Medulla oblongata (tissue), 1 donor: ENCODE measurements around the gene UBN2.
A peak's percentile ranks its signal among the peaks of the same experiment; 100 is the strongest.
"Not testable (repeated sequence)": the region's sequence is repeated elsewhere in the genome, so short reads cannot be mapped to it uniquely, and the experiment has no call there.

ENCODE experiments used
- DNase-seq: peaks from one replicate; pipeline ENCODE4 v3.0.0-alpha.2; 2015; ENCODE audit errors: extremely low spot score

The UBN2 gene

DNA sequence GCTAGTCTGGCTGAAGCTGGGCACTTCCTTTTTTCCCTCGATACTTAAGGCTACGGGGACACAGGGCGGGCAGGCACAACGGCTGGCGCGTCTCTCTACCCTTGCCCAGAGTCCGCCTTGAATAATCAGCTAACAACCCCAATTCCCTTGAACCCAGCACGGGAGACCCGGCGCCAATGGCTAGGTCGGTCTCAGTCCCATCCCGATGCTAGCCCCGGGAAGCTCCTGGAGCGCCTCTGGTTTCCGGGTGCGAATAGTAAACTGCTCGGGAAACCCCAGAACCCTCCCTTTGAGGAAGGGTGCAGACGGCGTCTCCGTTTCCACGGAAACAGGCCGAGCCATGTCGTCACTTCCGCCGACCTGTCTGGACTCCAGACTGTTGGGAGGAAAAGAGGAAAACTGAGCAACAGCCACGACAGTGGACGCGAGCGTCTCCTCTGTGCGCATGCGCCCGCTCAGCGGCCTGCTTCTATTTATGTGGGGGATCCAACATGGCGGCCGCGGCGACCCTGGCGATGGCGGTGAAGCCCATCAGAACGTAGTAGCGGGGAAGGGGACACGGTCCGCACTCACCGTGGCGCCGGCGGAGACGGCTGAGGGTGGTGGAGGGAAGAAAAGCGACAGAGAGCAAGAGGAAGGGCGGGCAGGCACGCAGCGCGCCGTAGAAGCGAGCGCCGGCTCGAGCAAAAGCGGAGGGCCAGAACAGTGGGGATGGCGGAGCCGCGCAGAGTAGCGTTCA lies at the start of gene UBN2:
TSS of gene UBN2 (plus strand) at position 464 of the 739 bp plus-strand sequence. CDS start at position 712, 248 bp downstream.
- DNase-seq = peak; percentile 99

DNA sequence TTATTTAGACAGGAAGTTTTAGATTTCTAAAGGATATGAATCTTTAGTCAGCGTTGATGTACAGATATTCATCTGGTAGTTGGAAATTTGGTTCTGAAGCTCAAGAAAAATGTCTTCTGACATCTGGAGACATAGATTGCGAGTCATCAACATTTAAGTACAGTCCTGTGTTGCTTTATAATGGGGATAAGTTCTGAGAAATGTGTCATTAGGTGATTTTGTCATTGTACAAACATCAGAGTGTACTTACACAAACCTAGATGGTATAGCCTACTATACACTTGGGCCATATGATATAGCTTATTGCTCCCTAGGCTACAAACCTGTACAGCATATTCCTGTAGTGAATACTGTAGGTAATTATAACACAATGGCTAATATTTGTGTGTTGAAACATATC lies 49.6 kb upstream of the UBN2 start:
- no peak for DNase-seq

DNA sequence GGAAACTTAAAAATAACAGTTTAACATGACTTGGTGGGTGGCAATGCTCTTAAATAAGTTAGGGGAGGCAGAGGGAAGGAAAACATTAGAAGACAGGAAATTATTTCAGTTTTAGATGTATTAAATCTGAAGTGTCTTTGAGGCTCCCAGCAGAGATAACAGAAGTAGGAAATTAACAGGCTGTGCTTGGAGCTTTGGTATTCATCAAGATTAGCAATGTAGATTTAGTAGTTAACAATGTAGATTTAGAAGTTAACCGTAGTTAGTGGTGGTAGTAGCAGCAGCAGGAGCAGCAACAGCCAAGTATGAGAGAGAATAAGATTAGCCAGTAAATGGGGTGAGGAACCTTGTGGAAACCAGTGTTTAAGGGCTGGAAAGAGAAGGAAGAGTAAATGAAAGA lies 48.7 kb upstream of the UBN2 start:
- DNase-seq = no peak

DNA sequence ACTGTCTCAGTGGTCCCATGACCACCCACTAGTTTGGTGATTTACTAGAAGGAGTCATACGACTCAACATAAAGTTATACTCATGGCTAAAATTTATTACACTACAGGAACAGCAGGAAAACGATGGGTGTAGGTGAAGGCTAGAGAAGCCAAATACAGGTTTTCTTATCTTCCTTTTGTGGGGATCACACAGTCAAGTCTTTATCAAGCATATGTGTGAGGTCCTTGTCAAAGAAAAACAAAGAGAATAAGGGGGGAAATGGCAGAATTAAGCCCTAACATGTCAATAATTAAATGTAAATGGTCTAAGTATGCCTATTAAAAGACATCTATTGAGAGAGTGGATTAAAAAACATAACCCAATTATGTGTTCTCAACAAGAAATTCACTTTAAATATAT lies 47.8 kb upstream of the UBN2 start:
- no peak for DNase-seq

DNA sequence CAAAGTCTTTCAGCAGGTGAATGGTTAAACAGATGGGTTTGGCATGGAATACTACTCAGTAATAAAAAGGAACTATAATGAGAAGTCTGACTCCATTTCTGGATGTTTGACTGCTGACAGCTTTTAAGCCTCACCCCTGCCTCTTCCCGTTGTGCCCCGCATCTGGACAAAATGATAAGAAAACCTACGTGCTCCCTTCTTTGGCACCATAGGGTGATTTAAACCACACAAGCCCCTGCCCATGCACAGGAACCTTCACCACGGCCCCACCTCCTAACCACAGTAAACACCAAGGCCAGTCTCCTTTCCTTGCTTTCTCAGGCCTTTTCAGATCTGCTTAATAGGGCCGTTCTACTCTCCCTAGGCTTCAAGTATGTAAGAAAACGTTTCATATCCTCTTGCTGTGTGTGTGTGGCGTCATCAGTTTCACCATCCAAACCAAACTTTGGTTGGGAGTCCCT lies 47.1 kb upstream of the UBN2 start:
- no peak for DNase-seq

GRCh38 chr7:139186146-139186545 lies 44.9 kb upstream of the UBN2 start:
- no peak for DNase-seq

GRCh38 chr7:139189357-139189756 lies 41.7 kb upstream of the UBN2 start:
- no peak for DNase-seq

- DNase-seq = no peak
Measured at GRCh38 chr7:139192014-139192706, 38.9 kb upstream of the UBN2 start.

- no peak for DNase-seq
Measured at GRCh38 chr7:139200382-139200781, 30.7 kb upstream of the UBN2 start.

DNA sequence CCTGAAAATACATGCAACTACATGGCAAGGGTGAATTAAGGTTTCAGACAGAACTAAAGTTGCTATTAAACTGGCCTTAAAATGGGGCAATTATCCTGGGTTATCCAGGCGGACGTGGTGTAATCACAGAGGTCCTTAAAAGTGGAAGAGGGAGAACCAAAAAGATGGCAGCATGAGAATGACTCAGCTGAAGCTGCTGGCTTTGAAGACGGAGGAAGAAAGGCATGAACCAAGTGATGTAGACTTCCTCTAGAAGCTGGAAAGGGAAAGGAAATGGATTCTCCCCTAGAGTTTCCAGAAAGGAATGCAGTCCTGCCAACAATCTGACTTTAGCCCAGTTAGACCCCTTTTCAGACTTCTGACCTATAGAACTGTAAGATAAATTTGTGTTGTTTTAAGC lies 27.0 kb upstream of the UBN2 start:
- DNase-seq = no peak

- no peak for DNase-seq
Measured at GRCh38 chr7:139205843-139206242, 25.2 kb upstream of the UBN2 start.

GRCh38 chr7:139212133-139212532 lies 18.9 kb upstream of the UBN2 start:
- no peak for DNase-seq

- DNase-seq = not testable (repeated sequence)
Measured at GRCh38 chr7:139213489-139213888, 17.5 kb upstream of the UBN2 start.

GRCh38 chr7:139218173-139218572 lies 12.9 kb upstream of the UBN2 start:
- no peak for DNase-seq

GRCh38 chr7:139224219-139224618 lies 6.8 kb upstream of the UBN2 start:
- DNase-seq = no peak

GRCh38 chr7:139224836-139225235 lies 6.2 kb upstream of the UBN2 start:
- not testable (repeated sequence) for DNase-seq

DNA sequence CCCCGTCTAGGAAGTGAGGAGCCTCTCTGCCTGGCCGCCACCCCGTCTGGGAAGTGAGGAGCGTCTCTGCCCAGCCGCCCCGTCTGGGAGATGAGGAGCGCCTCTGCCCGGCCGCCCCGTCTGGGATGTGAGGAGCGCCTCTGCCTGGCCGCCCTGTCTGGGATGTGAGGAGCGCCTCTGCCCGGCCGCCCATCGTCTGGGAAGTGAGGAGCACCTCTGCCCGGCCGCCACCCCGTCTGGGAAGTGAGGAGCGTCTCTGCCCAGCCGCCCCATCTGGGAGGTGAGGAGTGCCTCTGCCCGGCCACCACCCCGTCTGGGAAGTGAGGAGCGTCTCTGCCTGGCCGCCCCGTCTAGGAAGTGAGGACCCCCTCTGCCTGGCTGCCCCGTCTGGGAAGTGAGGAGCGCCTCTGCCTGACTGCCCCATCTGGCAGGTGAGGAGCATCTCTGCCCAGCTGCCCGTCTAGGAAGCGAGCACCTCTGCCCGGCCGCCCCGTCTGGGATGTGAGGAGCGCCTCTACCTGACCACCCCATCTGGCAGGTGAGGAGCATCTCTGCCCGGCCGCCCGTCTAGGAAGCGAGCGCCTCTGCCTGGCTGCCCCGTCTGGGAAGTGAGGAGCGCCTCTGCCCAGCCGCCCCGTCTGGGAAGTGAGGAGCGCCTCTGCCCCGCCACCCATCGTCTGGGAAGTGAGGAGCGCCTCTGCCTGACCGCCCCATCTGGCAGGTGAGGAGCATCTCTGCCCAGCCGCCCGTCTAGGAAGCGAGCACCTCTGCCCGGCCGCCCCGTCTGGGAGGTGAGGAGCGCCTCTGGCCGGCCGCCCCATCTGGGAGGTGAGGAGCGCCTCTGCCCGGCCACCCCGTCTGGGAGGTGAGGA lies 5.5 kb upstream of the UBN2 start:
- DNase-seq = not testable (repeated sequence)

DNA sequence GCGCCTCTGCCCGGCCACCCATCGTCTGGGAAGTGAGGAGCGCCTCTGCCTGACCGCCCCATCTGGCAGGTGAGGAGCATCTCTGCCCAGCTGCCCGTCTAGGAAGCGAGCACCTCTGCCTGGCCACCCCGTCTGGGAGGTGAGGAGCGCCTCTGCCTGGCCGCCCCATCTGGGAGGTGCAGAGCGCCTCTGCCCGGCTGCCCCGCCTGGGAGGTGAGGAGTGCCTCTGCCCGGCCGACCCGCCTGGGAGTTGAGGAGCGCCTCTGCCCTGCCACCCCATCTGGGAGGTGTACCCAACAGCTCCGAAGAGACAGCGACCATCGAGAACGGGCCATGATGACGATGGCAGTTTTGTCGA lies 4.9 kb upstream of the UBN2 start:
- not testable (repeated sequence) for DNase-seq

- not testable (repeated sequence) for DNase-seq
Measured at GRCh38 chr7:139226988-139227488, 4.0 kb upstream of the UBN2 start.

- no peak for DNase-seq
Measured at GRCh38 chr7:139230023-139230422, 1.0 kb upstream of the UBN2 start.

- DNase-seq = no peak
Measured at GRCh38 chr7:139230484-139230773, 608 bp upstream of the UBN2 start.
